GM04504 (cell line): ENCODE measurements around the gene PDGFRB.

ENCODE experiments used
- DNase-seq: peaks from one replicate; pipeline ENCODE4 v3.0.0-alpha.2; 2012; ENCODE audit warnings: low read depth

The PDGFRB gene

GRCh38 chr5:150163035-150163434 is 7.4 kb upstream of the PDGFRB start:
- DNase-seq, result no peak

- DNase-seq, result no peak
Measured at GRCh38 chr5:150162142-150162513, 6.5 kb upstream of the PDGFRB start.

GRCh38 chr5:150161242-150162141 is 5.8 kb upstream of the PDGFRB start:
- DNase-seq, result no peak

DNA sequence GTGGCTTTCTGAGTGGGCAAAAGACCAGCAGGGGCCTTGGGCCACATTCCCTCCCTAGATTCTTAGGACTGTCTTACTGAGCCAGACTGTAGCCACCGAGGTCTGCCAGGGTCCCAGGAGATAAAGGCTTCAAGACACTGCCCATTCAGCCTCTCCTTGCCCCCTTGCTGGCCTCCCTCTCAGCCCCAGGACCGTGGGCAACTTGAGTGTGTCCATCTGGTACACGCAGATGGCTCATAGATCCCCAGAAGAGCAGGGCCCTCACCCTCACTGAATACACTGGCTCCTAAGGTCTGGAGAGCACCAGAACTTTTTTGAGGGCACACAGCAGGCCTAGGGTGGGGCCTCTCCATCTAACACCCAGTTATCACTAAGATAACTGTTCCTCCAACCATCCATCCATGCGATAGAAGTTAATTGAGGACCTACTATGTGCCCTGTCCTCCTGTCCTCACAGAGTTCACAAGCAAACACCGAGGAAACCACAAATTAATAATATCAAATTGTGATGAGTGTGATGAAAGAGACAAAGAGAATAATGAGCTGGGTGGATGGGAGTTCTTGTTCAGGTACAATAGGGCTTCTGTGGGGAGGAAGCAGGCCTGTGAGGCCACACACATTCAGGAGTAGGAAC is 4.9 kb upstream of the PDGFRB start:
- DNase-seq, result no peak

DNA sequence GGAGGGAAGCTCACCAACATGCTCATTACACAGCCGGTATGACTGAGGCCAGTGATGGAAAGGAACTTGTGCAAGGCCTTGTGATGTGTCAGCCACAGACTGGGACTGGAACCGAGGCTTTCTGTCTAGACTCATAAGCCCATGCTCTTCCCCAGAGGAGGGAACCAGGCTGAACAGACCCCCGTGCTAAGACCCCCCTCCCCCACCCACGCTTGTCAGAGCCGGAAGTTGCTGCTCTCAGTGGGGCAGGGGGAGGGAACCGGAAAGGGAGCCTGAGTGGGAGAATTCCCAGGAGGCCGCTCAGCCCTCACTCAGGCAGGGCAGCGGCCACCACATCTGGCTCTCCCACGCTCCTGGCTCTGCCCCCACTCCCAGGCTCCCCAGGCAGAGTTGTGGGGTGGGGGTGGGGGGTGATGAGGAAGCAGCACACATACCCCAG is 4.1 kb upstream of the PDGFRB start:
- DNase-seq, result peak; percentile 60

- DNase-seq, result no peak
Measured at GRCh38 chr5:150159031-150159430, 3.4 kb upstream of the PDGFRB start.

GRCh38 chr5:150158170-150158949 is 2.7 kb upstream of the PDGFRB start:
- DNase-seq, result no peak

DNA sequence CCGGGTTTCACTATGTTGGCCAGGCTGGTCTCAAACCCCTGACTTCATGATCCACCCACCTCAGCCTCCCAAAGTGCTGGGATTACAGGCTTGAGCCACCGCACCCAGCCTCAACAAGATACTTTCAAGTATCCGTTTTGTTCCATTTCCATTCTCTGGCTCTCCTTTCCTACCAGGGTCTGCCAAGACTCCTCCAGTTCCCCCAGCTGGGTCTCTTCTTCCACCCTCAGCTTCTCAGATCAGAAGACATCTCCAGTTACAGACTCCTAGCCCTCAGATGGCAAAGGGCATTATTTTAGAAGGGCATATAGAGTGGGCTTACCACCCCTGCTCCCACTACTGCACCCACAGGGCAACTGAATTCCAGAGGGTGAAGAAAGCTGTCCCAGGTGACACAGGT is 1.5 kb upstream of the PDGFRB start:
- DNase-seq, result no peak

GRCh38 chr5:150156540-150156939 is 895 bp upstream of the PDGFRB start:
- no peak for DNase-seq

DNA sequence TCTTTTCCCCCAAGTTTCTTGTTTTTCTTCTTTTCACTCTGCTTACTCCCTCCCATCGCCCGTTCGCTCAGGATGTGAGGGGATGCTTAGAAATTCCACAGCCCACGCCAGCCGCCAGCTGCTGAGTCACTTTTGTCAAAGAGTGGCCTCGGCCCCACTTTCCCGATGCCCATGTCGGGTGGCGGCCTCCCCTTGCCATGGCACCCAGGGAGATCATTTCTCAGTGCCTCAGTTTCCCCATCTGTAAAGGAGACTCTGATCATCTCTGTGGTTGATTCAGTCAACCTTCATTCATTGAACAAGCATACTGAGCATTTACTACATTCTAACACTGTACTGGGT is 353 bp upstream of the PDGFRB start:
- no peak for DNase-seq

DNA sequence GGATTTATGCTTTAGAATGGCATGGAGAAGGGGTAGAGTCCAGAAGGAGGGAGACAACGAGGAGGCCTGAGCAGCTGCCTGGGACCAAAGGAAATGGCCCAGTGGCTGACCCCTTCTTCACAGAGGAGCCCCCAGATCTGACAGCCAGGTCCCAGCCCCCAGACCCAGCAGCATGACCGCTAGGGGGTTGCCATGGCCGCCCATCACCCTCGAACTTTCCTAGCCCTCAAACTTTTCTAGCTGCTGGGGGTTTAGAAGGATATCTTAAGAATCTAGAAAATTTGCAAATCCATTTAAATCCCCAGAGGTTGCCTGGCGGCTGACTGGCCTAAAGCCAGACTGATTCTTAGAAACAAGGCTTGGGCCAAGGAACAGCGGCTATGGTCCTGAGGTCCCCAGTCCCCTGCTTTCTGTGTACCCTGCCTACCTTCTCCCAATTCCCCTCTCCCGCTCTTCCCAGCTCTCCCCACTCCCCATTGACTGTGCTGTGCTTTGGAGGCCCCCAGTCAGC is 972 bp downstream of the PDGFRB start:
- no peak for DNase-seq

- DNase-seq, result peak; percentile 59
Measured at GRCh38 chr5:150153957-150154617, 1.6 kb downstream of the PDGFRB start.

DNA sequence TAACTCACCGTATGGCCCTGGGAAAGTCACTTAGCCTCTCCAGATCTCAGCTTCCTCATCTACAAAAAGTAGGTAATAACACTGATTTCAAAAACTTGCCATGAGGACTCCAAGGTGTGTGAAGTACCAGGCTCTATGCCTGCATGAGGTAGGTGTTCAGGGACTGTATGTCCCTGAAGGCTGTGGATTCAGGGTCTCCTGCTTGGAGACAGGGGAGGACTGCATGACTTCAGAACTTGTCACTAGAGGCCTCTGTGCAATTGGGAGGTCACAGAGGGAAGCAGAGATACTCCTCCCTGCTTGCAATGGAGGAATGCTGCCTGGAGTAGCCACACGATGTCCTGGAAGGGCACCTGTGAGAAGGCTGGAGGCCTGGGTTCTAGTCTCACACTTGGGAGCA is 2.2 kb downstream of the PDGFRB start:
- no peak for DNase-seq

DNA sequence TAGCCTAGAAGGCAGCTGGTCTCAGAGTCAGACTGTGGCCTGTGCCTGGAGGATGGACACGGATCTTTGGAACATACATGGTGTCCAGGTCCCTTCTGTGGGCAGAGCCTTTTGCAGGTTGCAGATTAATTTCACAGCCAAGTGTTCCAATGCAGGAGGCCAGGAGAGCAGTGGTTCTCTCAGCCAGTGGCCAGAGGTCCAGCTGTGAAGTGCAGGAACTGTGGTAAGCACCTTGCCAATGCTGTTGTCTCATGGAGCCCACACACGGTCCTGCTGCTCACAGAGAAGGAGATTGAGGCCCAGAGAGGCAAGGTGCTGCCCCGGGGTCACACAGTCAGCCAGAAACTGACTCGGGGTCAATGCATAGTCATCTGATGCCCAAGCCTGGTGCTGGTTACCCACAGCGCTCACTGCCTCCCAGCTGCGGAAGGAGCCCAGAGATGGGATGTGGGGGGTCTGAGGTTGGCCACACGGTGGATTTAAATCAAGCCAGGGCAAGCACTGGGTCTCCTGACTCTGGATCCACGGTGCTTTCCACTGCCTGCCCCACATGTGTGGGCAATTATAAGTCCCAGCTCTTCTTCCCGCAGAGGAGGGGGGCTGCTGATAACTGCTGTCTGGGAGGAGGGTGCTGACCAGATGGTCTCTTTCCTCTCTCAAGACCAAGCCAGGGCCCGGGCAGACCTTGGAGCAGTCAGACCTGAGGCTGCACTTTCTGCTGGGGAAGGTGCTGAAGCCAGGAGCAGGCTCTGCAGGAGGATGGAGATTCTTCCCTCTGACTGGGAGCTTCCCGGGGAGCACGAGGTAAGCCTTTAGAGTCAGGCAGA is 2.8 kb downstream of the PDGFRB start:
- no peak for DNase-seq

DNA sequence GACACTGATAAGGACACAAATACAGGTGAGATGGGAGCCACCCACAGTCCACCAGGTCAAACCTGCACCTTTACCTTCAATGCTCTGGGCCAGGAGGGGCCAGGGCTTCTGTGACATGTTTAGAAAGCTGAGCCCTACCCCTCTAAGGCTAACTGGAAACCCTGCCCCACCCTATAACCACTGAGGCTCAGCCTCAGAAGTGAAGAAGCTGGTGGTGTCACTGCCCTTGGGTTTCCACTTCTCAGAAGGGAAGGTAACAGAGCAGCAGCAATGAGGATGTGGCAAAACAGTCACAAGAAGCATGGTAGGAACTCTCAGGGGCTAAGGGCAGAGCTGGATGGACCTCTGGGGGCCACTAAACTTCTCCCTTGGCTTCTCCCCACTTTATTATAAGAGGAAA is 6.0 kb downstream of the PDGFRB start:
- DNase-seq, result no peak

DNA sequence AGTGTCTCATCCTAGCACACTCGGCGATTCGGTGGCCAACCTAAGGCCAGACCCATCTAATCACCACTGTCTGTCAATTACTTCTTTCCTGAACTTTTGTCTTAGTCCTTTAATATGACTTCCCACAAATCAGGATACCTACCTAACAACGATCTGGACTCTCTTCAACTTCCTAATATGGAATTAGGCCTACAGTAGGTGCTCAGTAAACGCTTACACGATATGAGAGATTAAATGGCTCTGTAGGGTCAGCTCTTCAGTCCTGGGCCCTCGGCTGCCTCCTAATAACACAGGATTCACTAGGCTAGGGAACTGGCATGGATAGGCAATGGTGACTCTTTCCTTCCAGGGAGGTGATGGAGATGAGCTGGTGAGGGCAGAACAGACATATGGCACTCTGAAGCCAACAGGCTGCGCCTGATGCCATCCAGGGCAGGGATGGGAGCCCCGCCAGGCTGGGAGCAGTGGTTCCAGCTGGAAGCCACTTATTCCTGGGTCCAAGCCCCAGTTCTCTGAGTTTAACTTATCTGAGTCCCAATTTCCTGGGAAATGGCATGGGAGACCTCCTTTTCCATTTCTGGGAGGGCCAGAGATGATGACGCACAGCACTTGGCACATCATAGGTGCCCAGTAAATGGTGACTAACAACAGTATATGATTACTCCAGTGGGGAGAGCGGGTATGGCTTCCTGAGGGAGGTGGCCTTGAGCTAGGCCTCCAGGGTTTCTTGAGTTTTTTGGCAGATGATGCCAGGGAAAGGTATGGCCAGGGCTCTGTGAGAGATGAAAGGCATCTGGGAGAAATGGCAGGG is 7.3 kb downstream of the PDGFRB start:
- DNase-seq, result no peak

GRCh38 chr5:150147670-150148069 is 8.0 kb downstream of the PDGFRB start:
- DNase-seq, result no peak

GRCh38 chr5:150146862-150147601 is 8.6 kb downstream of the PDGFRB start:
- no peak for DNase-seq

DNA sequence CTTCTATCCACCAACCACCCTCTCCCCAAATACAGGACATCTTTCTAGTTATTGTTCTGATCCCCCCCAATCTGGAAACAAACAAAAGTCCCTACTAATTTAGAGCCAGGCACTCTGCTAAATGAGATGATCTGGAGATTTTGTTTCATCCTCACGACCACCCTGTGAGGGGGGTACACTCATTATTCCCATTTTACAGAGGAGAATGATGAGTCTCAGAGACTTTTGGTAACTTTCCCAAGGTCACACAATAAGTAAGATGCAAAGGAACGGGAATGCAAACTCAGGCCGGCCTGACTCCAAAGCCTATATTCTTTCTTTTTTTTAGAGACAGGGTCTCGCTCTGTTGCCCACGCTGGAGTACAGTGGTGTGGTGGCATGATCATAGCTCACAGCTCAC is 9.4 kb downstream of the PDGFRB start:
- no peak for DNase-seq

DNA sequence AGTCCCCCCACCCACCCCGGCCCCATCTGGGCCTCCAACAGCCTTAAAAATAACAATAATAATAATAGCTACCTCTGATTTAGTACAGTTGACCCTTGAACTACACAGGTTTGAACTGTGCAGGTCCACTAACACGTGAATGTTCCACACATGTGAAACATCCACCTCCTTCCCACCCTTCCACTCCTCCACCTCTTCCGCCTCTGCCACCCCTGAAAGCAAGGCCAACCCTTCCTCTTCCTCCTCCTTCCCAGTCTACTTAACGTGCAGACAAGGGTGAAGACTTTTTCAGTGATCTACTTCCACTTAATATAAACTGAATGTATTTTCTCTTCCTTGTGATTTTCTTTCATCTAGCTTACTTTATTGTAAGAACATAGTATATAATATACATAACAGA is 10.8 kb downstream of the PDGFRB start:
- DNase-seq, result no peak
